Bladder microvascular endothelial cell (primary cell): Measurements from ENCODE around the gene NUAK2. TPM values are rescaled to one million over a fixed set of nuclear protein-coding genes. Genes with fewer than 3 reads are reported as not detected.

ENCODE experiments used
- total RNA-seq: library from RNA; depleted of rRNA; stranded (reverse); fragments of >200 nt; gene quantifications from 2 replicates; pipeline ENCODE4 v1.2.3, GENCODE V29; 2014

The NUAK2 gene
- total RNA-seq = 2.9 and 16.2 TPM in 2 replicates

DNA sequence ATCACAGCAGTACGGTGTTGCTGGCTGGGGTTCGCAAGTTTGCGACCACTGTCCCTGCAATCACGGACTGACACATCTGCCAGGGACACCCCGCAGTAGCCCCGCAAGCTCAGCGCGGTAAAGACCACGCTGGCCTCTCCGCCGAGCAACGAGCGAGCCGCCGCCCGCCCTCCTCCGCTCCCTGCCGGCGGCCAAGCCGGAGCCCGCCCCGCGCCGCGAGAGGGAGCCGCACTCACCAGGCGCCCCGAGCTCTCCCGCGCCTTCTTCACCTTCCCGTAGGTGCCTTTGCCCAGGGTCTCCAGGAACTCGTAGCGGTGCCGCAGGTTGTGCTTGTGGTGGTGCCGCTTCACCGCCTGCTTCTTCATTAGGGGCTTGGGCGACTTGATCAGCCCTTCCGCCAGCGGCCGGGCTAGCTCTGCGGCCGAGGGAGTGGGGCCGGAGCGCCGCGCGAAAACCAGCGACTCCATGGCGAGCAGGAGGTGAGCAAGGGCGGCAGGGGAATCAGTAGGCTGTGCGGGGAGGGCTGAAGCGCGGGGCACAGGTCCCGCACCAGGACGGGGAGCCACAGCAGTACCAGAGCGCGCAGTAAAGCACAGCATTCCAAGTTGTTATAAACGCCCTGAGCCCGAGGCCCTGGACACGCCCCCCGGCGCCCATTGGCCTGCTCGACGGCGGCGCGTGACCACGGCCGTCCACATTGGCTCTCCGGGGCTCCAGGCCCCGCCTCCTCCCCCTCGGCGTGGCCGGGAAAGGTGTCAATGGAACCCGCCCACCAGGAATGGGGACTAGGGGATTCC lies at the start of gene NUAK2:
Gene NUAK2, minus strand, starts transcription at position 584 of the 797 bp plus-strand sequence. Its CDS starts 117 bp downstream, at position 467.

DNA sequence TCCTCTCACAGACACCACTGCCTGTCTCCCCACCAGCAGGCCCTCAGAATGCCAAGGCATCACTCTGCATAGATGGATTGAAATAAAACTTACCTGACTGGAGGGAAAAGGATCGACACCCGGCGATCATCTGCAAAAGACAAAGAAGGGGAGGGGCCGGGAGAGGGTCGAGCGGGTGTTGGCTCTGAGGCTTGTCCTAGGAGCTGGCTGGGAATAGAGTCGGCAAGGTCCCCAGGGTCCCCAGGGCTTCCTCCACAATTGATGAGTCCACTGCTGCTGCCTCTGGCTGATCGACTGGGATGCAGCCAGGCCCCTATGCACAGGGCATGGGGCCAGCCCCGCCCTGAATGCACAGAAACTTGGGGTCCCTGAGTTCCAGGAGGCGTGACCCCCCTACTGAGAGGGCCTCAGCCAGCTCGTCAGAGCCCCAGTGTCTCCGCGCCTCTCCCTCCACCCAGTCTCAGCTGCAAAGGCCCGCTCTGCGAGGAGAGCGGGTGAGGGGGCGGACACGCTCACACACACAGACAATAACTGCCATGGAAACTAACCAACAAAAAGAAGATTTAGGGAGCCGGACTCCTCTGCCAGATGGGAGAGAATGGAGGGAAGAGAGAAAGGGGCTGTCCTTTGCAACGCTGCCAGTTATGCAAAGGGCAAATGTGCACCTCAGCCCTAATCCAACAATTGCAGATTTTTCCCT lies 35.0 kb upstream of the NUAK2 start, which contains the start of gene KLHDC8A:
Gene KLHDC8A, minus strand, starts transcription at position 483 of the 700 bp plus-strand sequence. CDS start 13,318 bp downstream, outside the sequence.

Other genes starting within 250 kb of the NUAK2 start
- 0.65 and 2.3 TPM in 2 replicates for gene TMEM81, start 237.3 kb downstream of the NUAK2 start, total RNA-seq
- gene RBBP5, start 199.8 kb downstream of the NUAK2 start, total RNA-seq = 12.1 and 22.6 TPM in 2 replicates
- 7.9 and 14.9 TPM in 2 replicates for gene DSTYK, start 110.0 kb downstream of the NUAK2 start, total RNA-seq
- gene TMCC2, start 93.8 kb downstream of the NUAK2 start, total RNA-seq = 0.81 and 4.3 TPM in 2 replicates
- gene KLHDC8A, start 35.2 kb upstream of the NUAK2 start, total RNA-seq = not detected in 2 replicates
- 0.32 TPM in 1 of 2 replicates, not detected in the other for gene LEMD1, start 100.3 kb upstream of the NUAK2 start, total RNA-seq
- not detected in 2 replicates for gene BLACAT1, start 134.3 kb upstream of the NUAK2 start, total RNA-seq
- gene CDK18, start 182.9 kb upstream of the NUAK2 start, total RNA-seq = 0.16 and 0.31 TPM in 2 replicates